HG02840 (cell line): ENCODE measurements around the gene CTNNA2.

Experiments
- ATAC-seq: cut with Tn5 transposase; IDR thresholded peaks from one replicate; pipeline ENCODE4 v1.9.1; 2021; ENCODE audit warnings: mild to moderate bottlenecking, moderate library complexity, moderate number of reproducible peaks; ENCODE audit not compliant: unreplicated experiment, low FRiP score

The CTNNA2 gene

DNA sequence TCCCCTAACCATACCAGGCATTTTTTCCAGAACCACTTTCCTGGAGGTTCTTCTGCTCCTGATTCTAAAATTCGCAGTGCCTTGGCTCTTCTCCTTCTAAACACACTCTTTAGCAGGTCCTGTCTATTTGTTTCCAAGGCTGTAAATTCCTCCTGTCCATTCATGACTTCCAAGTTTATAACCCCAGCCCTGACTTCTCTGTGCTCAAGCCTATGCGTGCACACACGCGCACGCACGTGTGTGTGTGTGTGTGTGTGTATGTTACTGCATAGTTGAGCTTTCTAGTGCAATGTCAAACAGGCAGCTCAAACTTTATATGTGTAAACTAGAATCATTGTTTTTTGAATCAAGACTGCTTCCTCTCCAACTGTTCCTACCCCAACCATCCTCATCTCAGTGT is 454.0 kb downstream of the CTNNA2 start:
- no peak for ATAC-seq

DNA sequence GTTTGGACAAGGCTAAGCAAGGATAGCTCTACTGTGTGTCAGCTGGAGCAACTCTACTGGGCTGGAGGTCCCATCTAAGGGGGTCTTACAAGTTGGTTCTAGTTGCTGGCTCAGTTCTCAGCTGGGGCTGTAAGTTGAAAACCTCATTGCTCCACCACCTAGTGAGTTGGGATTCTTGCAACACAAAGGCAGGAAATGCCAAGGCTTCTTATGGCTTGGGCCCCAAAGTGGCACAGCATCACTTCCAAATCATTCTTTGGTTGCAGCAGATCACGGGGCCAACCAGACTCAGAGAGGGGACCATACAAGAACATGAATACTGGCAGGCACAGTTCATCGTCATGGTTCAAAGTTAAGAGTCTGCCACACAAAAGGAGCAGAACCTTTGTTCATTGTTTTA is 459.0 kb downstream of the CTNNA2 start:
- ATAC-seq, result no peak

DNA sequence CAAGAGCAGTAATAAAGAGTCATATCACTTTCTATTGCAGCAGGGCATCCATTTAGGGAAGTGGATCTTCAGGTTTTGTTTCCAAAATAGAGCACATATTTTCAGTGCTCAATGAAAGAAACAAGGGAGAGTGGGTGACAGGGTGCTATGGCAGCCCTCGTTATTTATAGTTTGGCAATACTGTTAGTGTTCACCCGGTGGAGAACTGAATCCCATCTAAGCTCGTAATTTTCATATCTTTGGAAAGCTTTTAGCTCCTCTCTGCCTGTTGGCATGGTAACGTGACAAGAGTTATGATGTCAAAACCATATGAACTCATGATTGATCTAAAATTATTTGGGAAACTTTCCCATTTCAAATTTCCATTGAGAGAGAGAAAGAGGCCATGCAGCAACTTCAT is 459.8 kb downstream of the CTNNA2 start:
- no peak for ATAC-seq

DNA sequence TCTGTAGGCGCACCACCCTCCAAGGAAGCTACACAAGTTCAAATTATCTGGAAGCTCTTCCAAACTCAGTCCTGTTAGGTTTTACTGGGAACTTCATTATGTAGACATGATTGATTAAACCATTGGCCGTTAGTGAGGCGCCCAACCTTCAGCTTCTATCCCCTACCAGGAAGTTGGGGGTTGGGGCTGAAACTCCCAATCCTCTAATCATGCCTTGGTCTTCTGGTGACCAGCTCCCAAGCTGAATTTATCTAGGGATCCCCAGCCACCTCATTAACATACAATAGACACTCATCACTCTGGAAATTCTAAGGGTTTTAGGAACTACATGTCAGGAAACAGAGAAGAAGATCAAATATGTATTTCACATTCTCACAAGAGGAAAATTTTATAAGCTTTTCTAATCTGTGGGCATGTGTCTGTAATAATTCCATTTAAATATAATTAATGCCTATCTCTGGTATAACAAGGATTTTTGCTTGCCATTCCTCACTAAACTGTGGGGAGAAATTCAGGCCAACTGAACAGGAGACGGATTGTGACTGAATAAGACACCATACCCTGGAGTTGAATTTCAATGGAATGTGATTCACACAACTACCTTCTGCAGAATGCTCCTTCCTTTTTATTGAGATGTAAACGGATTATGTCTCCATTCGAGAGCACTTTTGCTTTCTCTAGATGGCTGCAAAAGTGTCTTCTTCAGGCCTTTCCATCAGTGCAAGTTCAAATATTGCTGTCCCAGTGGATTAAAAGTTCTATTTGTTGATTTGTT is 463.1 kb downstream of the CTNNA2 start:
- ATAC-seq, result no peak

DNA sequence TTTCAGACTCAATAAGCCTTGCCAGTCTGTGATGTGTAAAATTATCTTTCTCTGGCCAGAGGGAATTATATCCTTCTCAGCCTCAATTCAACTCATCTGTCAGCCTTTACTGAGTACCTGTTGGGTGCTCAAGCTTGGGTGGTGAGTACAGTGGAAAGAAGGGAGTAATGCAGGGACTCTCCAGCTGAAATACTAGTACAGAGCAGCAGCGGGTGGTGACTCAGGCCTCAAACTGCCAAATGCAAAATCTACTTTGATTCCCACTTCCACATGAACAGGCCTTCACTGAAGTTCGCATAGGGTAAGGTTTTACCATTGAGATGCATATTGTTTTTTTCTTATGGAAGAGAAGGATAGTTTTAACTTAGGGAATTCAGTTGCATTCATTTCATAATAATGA is 464.9 kb downstream of the CTNNA2 start:
- no peak for ATAC-seq

DNA sequence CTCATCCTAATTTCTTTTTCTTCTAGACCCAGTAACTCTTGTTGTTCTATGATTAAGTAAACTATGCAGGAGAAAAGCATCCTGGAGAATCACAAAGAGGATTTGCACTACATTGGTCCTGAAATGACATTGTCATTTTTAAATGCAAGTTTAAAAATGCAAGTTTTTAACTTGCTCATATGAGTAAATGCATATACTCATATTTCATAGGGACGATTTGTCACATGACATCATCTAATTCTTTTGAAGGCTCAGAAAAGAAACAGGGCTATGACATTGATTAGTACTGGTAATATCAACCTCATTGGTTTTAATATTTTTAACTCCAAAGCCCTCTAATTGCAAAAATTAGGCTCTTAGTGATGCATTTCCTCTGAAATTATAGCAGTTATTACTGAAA is 467.3 kb downstream of the CTNNA2 start:
- no peak for ATAC-seq

DNA sequence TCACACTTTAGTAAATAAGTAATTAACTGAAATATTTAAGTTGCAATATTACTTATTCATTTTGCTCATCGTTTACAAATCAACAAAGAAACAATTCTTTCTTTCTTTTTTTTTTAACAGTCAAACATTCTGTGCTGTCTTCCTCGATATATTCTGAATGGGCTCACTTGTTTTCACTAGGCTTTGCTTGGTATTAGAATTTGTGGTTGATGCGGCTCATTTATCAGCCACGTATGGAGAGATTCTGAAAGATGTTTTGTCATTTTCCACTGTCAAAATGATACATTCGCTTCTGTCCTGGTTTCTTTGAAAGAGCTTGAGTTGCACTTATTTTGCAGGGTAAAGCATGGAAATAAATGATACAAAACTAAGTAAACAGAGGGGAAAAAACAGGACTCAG is 468.0 kb downstream of the CTNNA2 start:
- ATAC-seq, result no peak

DNA sequence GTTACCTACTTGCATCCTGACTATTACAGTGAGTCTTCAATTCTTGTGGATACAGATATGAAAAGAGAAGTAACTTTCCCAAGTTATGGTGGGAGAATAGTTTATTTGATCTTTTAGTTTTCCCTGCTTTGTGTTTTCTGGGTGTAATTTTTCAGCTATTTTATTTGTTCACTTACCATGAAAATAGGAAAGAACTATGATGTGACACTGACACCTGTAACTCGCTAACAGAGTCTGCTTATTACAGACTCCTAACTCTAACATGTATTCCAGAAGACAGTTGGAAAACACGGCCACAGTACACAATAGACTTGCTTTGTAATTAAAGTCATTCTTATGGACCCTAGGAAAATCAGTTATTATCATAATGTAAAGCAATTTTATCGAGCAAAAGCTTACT is 468.5 kb downstream of the CTNNA2 start:
- no peak for ATAC-seq

DNA sequence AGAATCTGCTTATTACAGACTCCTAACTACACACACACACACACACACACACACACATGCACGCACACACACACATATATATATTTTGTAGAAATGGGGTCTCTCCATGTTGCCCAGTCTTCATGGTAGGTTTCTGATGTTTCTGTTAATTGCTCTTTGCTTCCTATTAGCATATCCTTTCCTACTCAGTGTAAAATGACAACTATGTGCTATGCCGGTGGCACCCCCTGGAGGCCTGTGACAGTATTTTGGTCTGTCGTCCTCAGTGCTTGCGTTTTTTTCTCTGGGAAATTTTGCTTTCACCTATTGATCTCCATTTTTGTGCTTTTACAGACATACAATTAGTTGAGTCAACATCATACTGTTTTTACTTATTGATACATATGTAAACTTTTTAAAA is 469.6 kb downstream of the CTNNA2 start:
- no peak for ATAC-seq

DNA sequence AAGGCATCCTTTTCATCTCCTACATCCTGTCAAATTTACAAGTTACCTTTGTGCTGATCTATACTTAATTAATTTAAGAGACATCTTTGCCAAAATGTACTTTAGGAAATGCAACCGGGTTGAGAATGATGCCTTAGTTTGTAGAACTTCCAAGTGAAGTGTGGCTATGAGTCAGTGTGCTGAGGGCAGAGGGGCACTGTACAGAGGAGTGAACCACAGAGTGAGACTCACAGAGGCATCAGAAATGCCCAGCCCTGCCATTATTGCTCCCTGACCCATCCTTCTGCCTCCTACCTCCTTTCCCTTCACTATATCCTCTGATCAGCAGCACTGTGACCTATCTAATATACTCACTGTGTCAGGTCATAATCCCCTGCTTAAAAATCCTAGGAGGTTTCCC is 471.6 kb downstream of the CTNNA2 start:
- no peak for ATAC-seq

DNA sequence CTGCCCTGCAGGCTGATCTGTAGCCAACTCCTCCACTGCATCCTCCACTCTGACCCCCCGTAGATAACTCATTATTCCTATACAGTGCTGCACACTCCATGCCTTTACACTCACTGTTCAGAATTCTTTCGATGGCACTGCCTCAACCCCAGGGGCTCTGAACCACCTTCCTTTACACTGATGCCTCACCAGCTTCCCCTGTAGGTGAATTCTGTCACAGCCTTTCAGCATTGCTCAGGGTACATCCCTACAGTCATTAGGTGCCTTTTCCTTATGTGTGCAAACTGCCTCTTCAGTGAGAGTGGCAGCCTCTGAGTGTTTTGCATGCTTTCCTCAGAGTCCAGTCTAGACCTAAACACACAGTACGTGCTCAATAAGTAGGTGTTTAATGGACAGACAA is 472.3 kb downstream of the CTNNA2 start:
- no peak for ATAC-seq

DNA sequence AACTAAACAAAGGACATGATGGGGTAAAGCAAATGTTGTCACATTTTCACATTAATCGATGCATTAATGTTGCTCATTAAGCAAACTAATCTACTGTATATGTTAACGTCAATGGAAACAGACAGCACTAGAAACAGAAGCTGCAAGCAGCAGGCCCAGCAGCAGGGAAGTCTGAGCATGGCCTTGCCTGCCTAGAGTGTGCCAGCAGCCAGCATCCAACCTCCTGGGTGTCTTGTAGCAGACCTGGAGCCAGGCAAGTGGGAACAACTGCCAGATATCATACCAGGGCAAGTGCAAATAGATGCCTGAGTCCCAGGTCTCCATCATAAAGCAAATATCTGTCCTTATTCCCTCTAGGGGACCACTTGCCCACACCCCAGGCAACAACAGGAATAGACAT is 472.7 kb downstream of the CTNNA2 start:
- no peak for ATAC-seq

DNA sequence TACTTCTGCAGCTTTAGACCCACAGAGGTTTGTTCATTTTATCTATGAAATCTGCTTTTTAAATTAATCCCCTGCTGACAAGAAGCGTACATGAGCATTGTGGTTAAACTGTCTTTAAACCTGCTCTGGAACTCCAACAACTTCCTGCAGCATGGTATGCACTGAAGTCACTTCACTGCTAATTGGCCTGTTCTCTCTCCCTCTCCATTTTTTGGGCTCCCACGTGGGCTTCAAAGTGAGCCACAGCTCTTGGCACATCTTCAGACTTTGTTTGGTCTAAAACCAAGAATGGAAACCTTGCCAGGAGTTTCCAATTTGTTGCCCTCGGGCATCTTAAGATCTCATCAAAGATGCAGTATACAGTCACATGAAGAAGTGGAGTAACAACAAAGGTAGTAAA is 480.3 kb downstream of the CTNNA2 start:
- ATAC-seq, result no peak

DNA sequence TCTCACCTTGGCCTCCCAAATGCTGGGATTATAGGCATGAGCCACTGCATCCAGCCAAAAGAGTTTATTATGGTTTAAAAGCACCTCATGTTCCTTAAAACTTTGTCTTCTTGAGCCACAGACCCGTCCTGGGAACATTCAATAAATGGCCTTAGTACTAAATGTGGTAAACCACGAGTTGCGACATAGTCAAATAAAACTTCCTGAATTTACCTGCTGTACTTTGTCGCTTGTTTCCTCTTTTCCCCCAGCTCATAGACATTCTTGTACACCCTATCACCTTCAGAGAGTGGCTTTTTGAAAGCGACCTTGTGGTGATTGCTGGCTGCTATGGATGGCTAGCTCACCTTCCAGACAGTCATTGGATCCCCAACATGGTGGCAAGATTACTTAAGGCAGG is 481.3 kb downstream of the CTNNA2 start:
- no peak for ATAC-seq

DNA sequence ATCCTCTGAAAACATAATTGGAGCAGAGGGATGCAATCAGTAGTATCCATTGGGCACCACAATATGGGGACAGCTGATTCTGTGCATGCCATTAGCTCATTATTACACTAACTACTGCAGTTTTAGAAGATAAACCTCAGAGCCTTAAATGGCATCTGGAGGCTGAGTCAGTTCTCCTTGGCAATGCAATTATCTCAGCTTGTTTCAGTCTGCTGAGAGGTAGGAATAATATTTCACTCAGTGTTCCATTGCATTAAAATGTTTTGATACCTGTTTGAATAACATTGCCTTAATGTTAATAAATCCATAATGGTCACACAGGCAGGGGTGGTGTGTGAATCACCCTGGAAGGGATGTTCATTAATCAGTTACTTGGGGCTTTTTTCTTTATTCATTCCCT is 482.1 kb downstream of the CTNNA2 start:
- no peak for ATAC-seq

DNA sequence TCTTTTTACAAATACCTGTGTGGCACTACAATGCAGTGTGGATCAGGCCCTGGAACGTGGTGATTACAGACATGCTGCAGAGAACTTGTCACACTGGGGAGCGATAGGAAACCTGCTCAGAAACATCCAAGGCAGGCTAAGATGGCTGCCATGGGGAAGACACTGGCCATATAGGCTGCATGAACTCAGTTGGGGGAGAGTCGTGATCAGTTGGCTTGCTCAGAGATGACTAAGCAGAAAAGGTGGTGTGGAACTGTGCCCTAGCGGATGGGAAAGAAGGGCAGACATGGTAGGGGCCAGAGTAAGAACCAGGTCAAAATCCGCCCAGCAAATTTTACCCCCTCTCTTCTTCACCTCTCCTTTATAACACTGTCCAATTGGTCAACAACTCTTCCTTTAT is 483.9 kb downstream of the CTNNA2 start:
- no peak for ATAC-seq

DNA sequence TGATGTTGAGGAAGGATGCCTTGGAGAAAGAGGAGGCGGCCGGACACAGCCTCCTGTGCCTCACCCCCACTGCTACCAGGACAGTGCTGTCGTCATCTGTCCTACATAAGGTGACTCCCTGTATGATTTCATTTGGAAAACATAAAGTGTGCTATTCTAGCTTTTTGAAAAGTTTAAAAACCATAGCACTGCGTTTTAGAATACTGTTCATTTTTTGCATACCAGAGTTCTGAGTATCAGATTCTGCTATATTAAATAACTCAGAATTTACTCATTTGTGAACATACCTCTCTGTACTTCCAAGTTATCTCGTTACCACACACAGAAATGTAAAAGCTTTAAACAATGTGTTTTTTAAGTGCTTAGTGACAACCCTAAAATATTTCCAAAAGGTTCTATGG is 488.9 kb downstream of the CTNNA2 start:
- no peak for ATAC-seq

DNA sequence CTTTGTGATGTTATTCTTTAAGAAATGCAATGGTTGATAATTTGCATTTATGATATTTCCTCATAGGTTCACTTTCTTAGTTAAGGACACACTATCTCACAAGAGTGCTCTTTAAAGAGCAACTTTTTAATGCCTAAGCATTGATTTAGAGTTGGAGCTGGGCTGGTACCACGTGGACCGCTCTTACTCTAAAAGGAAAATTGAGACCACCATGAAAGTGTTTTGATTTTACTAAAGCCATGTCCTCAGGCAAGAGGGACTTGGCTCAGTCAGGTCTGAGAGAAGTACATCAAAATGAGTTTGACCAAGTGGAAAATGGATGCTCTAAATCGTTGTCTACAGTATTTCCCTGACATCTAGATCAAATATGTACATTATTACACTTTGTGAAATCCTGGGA is 489.3 kb downstream of the CTNNA2 start:
- no peak for ATAC-seq

DNA sequence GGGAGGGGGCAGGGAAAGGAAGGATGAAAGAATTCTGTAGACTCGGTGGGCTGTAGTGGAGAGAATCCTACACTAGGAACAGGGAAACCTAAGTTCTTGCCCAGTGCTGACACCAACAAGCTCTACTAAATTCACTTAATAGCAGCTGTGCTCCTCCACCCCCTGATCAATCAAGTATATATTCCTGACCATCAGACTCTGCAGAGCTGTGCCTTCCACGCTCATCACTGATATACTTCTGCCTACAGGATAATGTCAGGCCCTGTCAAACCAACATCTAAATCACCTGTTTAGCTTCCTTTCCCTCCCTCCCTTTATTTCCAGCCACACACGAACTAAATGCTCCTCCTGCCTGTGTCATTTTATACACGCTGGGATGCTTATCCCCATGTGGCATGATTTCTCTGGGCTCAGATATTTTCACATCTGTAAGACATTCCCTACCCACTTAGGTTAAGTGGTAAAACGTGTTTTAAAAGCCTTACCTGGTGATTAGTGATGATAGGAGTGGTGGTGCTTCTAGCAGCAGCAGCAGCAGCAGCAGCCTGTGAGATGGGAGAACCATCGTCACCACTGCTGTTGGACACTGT is 489.8 kb downstream of the CTNNA2 start:
- no peak for ATAC-seq

DNA sequence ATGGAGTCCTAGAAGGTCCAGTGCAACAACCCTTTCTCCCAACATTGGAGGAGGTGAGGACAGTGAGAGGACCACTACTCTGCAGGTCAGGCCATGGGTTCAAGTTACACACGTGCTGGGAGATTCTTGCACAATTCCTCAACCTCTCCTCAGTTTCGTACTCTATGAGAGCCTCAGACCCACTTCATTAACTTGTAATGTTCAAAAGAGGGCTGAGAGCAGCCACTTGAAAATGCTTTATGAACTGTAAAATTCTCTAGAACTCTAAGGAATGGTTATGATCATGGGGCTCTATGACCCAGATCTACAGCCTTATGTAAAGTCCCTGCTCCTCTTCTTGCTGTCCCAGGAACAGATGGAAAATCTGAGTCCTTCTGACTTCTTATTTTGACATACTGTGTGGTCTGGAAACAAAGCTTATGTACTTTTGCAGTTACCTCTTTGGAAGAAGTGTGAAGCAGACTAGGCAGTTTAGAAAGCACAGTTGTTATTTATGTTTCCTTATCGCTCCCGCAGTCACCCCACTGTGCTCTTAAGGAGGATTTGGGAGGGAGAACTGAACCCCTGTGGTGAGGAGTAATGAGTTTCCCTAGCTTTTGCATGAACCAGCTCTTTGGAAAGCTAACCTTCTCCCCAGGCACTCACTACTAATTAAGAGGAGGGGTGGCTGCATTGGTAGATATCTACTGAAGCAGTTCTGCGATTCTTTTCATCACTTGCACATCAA is 495.1 kb downstream of the CTNNA2 start:
- ATAC-seq, result no peak

DNA sequence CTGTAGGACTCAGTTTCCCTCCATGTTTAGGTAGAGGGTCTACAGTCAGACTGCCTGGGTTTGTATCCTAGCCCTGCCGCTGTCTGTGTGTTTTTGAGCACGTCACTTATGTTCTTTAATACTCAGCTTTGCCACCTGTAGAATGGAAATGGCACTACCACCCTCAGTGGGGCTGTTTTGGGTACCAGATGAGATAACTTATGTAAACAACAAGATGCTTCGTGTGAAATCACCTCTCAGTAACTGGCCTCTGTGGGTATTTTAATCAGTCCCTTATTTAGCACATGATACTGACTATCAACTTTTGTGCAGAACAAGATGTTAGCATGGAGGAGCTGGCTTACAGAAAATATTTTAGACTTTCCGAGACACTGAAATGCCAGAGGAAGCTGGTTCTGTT is 495.7 kb downstream of the CTNNA2 start:
- no peak for ATAC-seq

DNA sequence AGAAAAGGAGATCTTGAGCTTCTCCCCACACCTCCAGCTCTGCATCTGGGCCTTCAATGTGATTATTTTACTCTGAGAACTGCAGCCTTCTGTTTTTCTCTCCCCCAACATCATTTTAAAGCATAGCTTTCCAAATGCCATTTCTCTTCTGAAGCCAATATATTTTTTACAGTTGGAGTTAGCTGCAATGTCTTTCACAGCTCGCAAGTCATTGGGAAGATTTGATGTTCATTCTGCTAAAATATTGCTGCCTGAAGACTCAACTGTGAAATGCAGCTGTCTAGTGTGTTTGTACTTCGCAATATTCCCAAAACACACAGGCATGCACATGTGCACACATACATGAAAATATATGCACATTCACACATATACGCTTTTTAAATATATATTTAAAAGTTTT is 496.4 kb downstream of the CTNNA2 start:
- ATAC-seq, result no peak
